GM12801 (cell line): ENCODE measurements around the gene RICTOR.

Experiments
- TF ChIP-seq, protein P1 (sequence below): IDR thresholded peaks from one replicate; pipeline ENCODE4 v1.5.1; 2011; ENCODE audit warnings: control low read depth; ENCODE audit not compliant: insufficient read length; ENCODE audit errors: extremely low read depth

RICTOR gene, protein sequence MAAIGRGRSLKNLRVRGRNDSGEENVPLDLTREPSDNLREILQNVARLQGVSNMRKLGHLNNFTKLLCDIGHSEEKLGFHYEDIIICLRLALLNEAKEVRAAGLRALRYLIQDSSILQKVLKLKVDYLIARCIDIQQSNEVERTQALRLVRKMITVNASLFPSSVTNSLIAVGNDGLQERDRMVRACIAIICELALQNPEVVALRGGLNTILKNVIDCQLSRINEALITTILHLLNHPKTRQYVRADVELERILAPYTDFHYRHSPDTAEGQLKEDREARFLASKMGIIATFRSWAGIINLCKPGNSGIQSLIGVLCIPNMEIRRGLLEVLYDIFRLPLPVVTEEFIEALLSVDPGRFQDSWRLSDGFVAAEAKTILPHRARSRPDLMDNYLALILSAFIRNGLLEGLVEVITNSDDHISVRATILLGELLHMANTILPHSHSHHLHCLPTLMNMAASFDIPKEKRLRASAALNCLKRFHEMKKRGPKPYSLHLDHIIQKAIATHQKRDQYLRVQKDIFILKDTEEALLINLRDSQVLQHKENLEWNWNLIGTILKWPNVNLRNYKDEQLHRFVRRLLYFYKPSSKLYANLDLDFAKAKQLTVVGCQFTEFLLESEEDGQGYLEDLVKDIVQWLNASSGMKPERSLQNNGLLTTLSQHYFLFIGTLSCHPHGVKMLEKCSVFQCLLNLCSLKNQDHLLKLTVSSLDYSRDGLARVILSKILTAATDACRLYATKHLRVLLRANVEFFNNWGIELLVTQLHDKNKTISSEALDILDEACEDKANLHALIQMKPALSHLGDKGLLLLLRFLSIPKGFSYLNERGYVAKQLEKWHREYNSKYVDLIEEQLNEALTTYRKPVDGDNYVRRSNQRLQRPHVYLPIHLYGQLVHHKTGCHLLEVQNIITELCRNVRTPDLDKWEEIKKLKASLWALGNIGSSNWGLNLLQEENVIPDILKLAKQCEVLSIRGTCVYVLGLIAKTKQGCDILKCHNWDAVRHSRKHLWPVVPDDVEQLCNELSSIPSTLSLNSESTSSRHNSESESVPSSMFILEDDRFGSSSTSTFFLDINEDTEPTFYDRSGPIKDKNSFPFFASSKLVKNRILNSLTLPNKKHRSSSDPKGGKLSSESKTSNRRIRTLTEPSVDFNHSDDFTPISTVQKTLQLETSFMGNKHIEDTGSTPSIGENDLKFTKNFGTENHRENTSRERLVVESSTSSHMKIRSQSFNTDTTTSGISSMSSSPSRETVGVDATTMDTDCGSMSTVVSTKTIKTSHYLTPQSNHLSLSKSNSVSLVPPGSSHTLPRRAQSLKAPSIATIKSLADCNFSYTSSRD (N-terminal part only)

GRCh38 chr5:39074017-39074814, at the start of gene RICTOR:
Gene RICTOR, minus strand, starts transcription at chr5:39074399. Its CDS starts 22 bp downstream, at chr5:39074377.
- TF ChIP-seq, protein P1, sequence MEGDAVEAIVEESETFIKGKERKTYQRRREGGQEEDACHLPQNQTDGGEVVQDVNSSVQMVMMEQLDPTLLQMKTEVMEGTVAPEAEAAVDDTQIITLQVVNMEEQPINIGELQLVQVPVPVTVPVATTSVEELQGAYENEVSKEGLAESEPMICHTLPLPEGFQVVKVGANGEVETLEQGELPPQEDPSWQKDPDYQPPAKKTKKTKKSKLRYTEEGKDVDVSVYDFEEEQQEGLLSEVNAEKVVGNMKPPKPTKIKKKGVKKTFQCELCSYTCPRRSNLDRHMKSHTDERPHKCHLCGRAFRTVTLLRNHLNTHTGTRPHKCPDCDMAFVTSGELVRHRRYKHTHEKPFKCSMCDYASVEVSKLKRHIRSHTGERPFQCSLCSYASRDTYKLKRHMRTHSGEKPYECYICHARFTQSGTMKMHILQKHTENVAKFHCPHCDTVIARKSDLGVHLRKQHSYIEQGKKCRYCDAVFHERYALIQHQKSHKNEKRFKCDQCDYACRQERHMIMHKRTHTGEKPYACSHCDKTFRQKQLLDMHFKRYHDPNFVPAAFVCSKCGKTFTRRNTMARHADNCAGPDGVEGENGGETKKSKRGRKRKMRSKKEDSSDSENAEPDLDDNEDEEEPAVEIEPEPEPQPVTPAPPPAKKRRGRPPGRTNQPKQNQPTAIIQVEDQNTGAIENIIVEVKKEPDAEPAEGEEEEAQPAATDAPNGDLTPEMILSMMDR, result no peak

- TF ChIP-seq, protein P1, result no peak
Measured at GRCh38 chr5:39121922-39122321, 47.7 kb upstream of the RICTOR start.

DNA sequence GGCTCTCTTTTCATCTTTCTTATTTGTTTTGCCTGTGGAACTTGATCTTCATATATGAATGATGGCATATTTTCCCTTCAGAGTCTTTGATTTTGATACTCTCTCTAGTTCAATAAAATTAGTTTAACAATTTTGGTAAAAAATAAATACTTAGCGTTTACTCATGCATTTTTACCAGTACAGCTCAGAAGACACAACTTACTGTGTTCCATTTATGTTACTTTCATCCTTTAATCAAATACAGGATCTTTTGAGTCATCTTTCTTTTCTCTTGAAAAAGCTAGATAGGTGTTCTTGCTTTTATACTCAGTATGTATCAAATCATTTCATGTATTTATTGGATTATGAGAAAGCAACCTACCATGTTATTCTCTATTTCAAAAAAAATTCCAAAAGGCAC, 47.1 kb upstream of the RICTOR start:
- TF ChIP-seq, protein P1, result no peak

DNA sequence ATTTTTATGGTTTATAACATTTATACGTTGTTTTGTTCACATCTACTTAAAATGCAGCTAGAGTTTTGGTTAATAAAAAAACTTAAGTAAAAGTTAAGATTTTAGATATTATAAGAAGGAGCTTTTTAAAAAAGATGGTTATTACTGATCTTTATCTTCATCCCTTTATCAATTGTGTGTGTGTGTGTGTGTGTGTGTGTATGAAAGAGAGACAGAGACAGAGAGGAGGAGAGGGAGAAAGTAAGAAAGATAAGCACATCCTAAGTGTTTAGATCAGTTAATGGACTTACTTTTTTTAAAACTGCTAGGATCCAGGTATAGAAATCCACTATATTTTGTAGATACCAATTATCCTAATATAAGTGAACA, 45.8 kb upstream of the RICTOR start:
- TF ChIP-seq, protein P1, result no peak

- TF ChIP-seq, protein P1, result no peak
Measured at GRCh38 chr5:39119404-39120051, 45.3 kb upstream of the RICTOR start.

- TF ChIP-seq, protein P1, result no peak
Measured at GRCh38 chr5:39118638-39119037, 44.4 kb upstream of the RICTOR start.
